ENCODE results near the gene WDFY4.

The WDFY4 gene

GRCh38 chr10:48724127-48724526 lies 39.5 kb downstream of the WDFY4 start:
- no peak overlapping the region for H2AFZ ChIP-seq (ENCODE audit: low read depth, low read length)
- no peak overlapping the region for H2AK5ac ChIP-seq (ENCODE audit: low read length, severe bottlenecking)
- H2BK12ac ChIP-seq (ENCODE audit: low read length in 2 of 2) = no peak overlapping the region
- peaks cover 22 to 68% of the 10 kb centered on the region in 2 experiments for H3K27me3 ChIP-seq (ENCODE audit: control insufficient read depth in 1 of 2, insufficient read depth in 1 of 2, low read length in 2 of 2)
- H3K4me1 ChIP-seq (ENCODE audit: control insufficient read depth, insufficient read depth, low read depth, low read length) = no peaks in the 10 kb centered on the region
- no peak overlapping the region for H2BK15ac ChIP-seq (ENCODE audit: low read depth, poor library complexity, severe bottlenecking)
- no peak overlapping the region for H4K91ac ChIP-seq (ENCODE audit: low read length)
- H3K79me1 ChIP-seq (replicated peaks; ENCODE audit: low read length, poor library complexity, severe bottlenecking) = no peaks in the 10 kb centered on the region
- no peak overlapping the region for H3K4ac ChIP-seq (ENCODE audit: low read depth in 1 of 2, low read length in 2 of 2)
- no peak overlapping the region for H2BK120ac ChIP-seq (ENCODE audit: low read depth, low read length)
- no peak overlapping the region for H3K14ac ChIP-seq (ENCODE audit: low read length in 2 of 2)
- H4K8ac ChIP-seq (ENCODE audit: low read length) = no peak overlapping the region
- H3K9me3 ChIP-seq (ENCODE audit: control insufficient read depth, low read length) = no peaks in the 10 kb centered on the region
- no peaks in the 10 kb centered on the region for H3K36me3 ChIP-seq (ENCODE audit: control insufficient read depth in 1 of 2, insufficient read depth in 2 of 2, low read depth in 1 of 2, low read length in 2 of 2)
- WGBS = 68% methylated on average over 5 of the region's 7 CpGs
- H3K9ac ChIP-seq (ENCODE audit: low read length) = no peak overlapping the region
- no peak overlapping the region for H3K4me3 ChIP-seq (ENCODE audit: insufficient read depth in 1 of 2, low read depth in 1 of 2, low read length in 2 of 2)
- H3K23ac ChIP-seq (ENCODE audit: low read length in 2 of 2) = no peak overlapping the region
- no peak overlapping the region for H3K18ac ChIP-seq (ENCODE audit: low read depth in 1 of 2, low read length in 2 of 2)
- H3K27ac ChIP-seq (ENCODE audit: low read length, poor library complexity, severe bottlenecking) = no peak overlapping the region
- no peak overlapping the region for H3K4me2 ChIP-seq (ENCODE audit: low read length, poor library complexity, severe bottlenecking)
- no peak overlapping the region for H2BK5ac ChIP-seq (ENCODE audit: low read depth, low read length, poor library complexity, severe bottlenecking)
- no peak for DNase-seq

- Histone ChIP-seq H3K79me1 (replicated peaks; ENCODE audit: low read length, poor library complexity, severe bottlenecking) (no peaks in the 10 kb centered on the region), H3K14ac (ENCODE audit: low read length in 2 of 2) (no peak overlapping the region), H3K36me3 (ENCODE audit: control insufficient read depth in 1 of 2, insufficient read depth in 2 of 2, low read depth in 1 of 2, low read length in 2 of 2) (no peaks in the 10 kb centered on the region), H3K4ac (ENCODE audit: low read depth in 1 of 2, low read length in 2 of 2) (no peak overlapping the region), H4K8ac (ENCODE audit: low read length) (no peak overlapping the region), H2AK5ac (ENCODE audit: low read length, severe bottlenecking) (no peak overlapping the region), H3K18ac (ENCODE audit: low read depth in 1 of 2, low read length in 2 of 2) (no peak overlapping the region), H2BK12ac (ENCODE audit: low read length in 2 of 2) (no peak overlapping the region), H2AFZ (ENCODE audit: low read depth, low read length) (no peak overlapping the region), H2BK5ac (ENCODE audit: low read depth, low read length, poor library complexity, severe bottlenecking) (no peak overlapping the region), H3K4me2 (ENCODE audit: low read length, poor library complexity, severe bottlenecking) (no peak overlapping the region), H3K27ac (ENCODE audit: low read length, poor library complexity, severe bottlenecking) (no peak overlapping the region), H3K9ac (ENCODE audit: low read length) (no peak overlapping the region), H3K27me3 (ENCODE audit: control insufficient read depth in 1 of 2, insufficient read depth in 1 of 2, low read length in 2 of 2) (peaks cover 24 to 71% of the 10 kb centered on the region in 2 experiments), H3K9me3 (ENCODE audit: control insufficient read depth, low read length) (no peaks in the 10 kb centered on the region), H3K23ac (ENCODE audit: low read length in 2 of 2) (no peak overlapping the region), H3K4me3 (ENCODE audit: insufficient read depth in 1 of 2, low read depth in 1 of 2, low read length in 2 of 2) (no peak overlapping the region), H4K91ac (ENCODE audit: low read length) (no peak overlapping the region), H2BK15ac (ENCODE audit: low read depth, poor library complexity, severe bottlenecking) (no peak overlapping the region), H2BK120ac (ENCODE audit: low read depth, low read length) (no peak overlapping the region), H3K4me1 (ENCODE audit: control insufficient read depth, insufficient read depth, low read depth, low read length) (no peaks in the 10 kb centered on the region)
- DNase-seq = no peak
- WGBS = 46% methylated on average over 4 of the region's 4 CpGs
Observed at GRCh38 chr10:48725708-48726107, 41.0 kb downstream of the WDFY4 start.

- Histone ChIP-seq H3K4me3 (ENCODE audit: insufficient read depth in 1 of 2, low read depth in 1 of 2, low read length in 2 of 2) (no peak overlapping the region), H2BK12ac (ENCODE audit: low read length in 2 of 2) (no peak overlapping the region), H3K23ac (ENCODE audit: low read length in 2 of 2) (no peak overlapping the region), H3K9ac (ENCODE audit: low read length) (no peak overlapping the region), H3K4me2 (ENCODE audit: low read length, poor library complexity, severe bottlenecking) (no peak overlapping the region), H3K18ac (ENCODE audit: low read depth in 1 of 2, low read length in 2 of 2) (no peak overlapping the region), H2BK120ac (ENCODE audit: low read depth, low read length) (no peak overlapping the region), H4K8ac (ENCODE audit: low read length) (no peak overlapping the region), H2AK5ac (ENCODE audit: low read length, severe bottlenecking) (no peak overlapping the region), H2AFZ (ENCODE audit: low read depth, low read length) (no peak overlapping the region), H3K4ac (ENCODE audit: low read depth in 1 of 2, low read length in 2 of 2) (no peak overlapping the region), H2BK15ac (ENCODE audit: low read depth, poor library complexity, severe bottlenecking) (no peak overlapping the region), H2BK5ac (ENCODE audit: low read depth, low read length, poor library complexity, severe bottlenecking) (no peak overlapping the region), H3K36me3 (ENCODE audit: control insufficient read depth in 1 of 2, insufficient read depth in 2 of 2, low read depth in 1 of 2, low read length in 2 of 2) (no peaks in the 10 kb centered on the region), H3K9me3 (ENCODE audit: control insufficient read depth, low read length) (no peaks in the 10 kb centered on the region), H3K27me3 (ENCODE audit: control insufficient read depth in 1 of 2, insufficient read depth in 1 of 2, low read length in 2 of 2) (peaks cover 21 to 62% of the 10 kb centered on the region in 2 experiments), H3K27ac (ENCODE audit: low read length, poor library complexity, severe bottlenecking) (no peak overlapping the region), H3K14ac (ENCODE audit: low read length in 2 of 2) (no peak overlapping the region), H3K79me1 (replicated peaks; ENCODE audit: low read length, poor library complexity, severe bottlenecking) (no peaks in the 10 kb centered on the region), H4K91ac (ENCODE audit: low read length) (no peak overlapping the region), H3K4me1 (ENCODE audit: control insufficient read depth, insufficient read depth, low read depth, low read length) (no peaks in the 10 kb centered on the region)
- DNase-seq = no peak
- WGBS = 68% methylated on average over 3 of the region's 3 CpGs
Observed at GRCh38 chr10:48727866-48728265, 43.2 kb downstream of the WDFY4 start.

- H2BK120ac ChIP-seq (ENCODE audit: low read depth, low read length) = no peak overlapping the region
- no peak overlapping the region for H2BK12ac ChIP-seq (ENCODE audit: low read length in 2 of 2)
- H3K14ac ChIP-seq (ENCODE audit: low read length in 2 of 2) = no peak overlapping the region
- H2AK5ac ChIP-seq (ENCODE audit: low read length, severe bottlenecking) = no peak overlapping the region
- no peak overlapping the region for H3K4me3 ChIP-seq (ENCODE audit: insufficient read depth in 1 of 2, low read depth in 1 of 2, low read length in 2 of 2)
- no peak overlapping the region for H3K4ac ChIP-seq (ENCODE audit: low read depth in 1 of 2, low read length in 2 of 2)
- no peak overlapping the region for H2BK5ac ChIP-seq (ENCODE audit: low read depth, low read length, poor library complexity, severe bottlenecking)
- H3K27ac ChIP-seq (ENCODE audit: low read length, poor library complexity, severe bottlenecking) = no peak overlapping the region
- no peak overlapping the region for H4K8ac ChIP-seq (ENCODE audit: low read length)
- H3K36me3 ChIP-seq (ENCODE audit: control insufficient read depth in 1 of 2, insufficient read depth in 2 of 2, low read depth in 1 of 2, low read length in 2 of 2) = no peaks in the 10 kb centered on the region
- no peaks in the 10 kb centered on the region for H3K79me1 ChIP-seq (replicated peaks; ENCODE audit: low read length, poor library complexity, severe bottlenecking)
- no peak overlapping the region for H2AFZ ChIP-seq (ENCODE audit: low read depth, low read length)
- H3K9me3 ChIP-seq (ENCODE audit: control insufficient read depth, low read length) = no peaks in the 10 kb centered on the region
- no peak overlapping the region for H3K4me2 ChIP-seq (ENCODE audit: low read length, poor library complexity, severe bottlenecking)
- peaks cover 21 to 66% of the 10 kb centered on the region in 2 experiments for H3K27me3 ChIP-seq (ENCODE audit: control insufficient read depth in 1 of 2, insufficient read depth in 1 of 2, low read length in 2 of 2)
- no peaks in the 10 kb centered on the region for H3K4me1 ChIP-seq (ENCODE audit: control insufficient read depth, insufficient read depth, low read depth, low read length)
- WGBS = 84% methylated on average over 5 of the region's 5 CpGs
- no peak overlapping the region for H2BK15ac ChIP-seq (ENCODE audit: low read depth, poor library complexity, severe bottlenecking)
- no peak overlapping the region for H3K9ac ChIP-seq (ENCODE audit: low read length)
- H3K23ac ChIP-seq (ENCODE audit: low read length in 2 of 2) = no peak overlapping the region
- H4K91ac ChIP-seq (ENCODE audit: low read length) = no peak overlapping the region
- no peak for DNase-seq
- H3K18ac ChIP-seq (ENCODE audit: low read depth in 1 of 2, low read length in 2 of 2) = no peak overlapping the region
Observed at GRCh38 chr10:48729222-48729621, 44.5 kb downstream of the WDFY4 start.
